K562 (cell line): ENCODE data around the gene RHOC. TPM values are rescaled to one million over a fixed set of nuclear protein-coding genes. Genes with fewer than 3 reads are reported as not detected.

Experiments
- ARID3B ChIP-seq: fragments of 250-450 bp; sonication (Bioruptor Pico); IDR thresholded peaks from 2 replicates; pipeline ENCODE4 v1.4.0; 2020; ENCODE audit warnings: borderline replicate concordance
- BRD9 ChIP-seq: fragments of 450-650 bp; IDR thresholded peaks from 2 replicates; pipeline ENCODE4 v1.6.1; 2018; ENCODE audit warnings: low read depth; ENCODE audit not compliant: partially characterized antibody
- CHD4 ChIP-seq: fragments of 200-600 bp; sonication (generic); IDR thresholded peaks from 3 replicates; pipeline ENCODE4 v1.6.1; 2012; ENCODE audit warnings: low read depth, mild to moderate bottlenecking, mixed read lengths, low read length, inconsistent platforms; ENCODE audit not compliant: insufficient read depth, insufficient replicate concordance, poor library complexity, severe bottlenecking
- EP300 ChIP-seq: IDR thresholded peaks from 2 replicates; pipeline ENCODE4 v1.6.1; 2012; ENCODE audit warnings: low read length, improper control_type of control experiment
- ERF ChIP-seq: fragments of 450-650 bp; formaldehyde crosslinking; IDR thresholded peaks from 2 replicates; pipeline ENCODE4 v1.4.0; 2020; ENCODE audit warnings: mild to moderate bottlenecking, mixed read lengths
- HBP1 ChIP-seq: fragments of 450-650 bp; formaldehyde crosslinking; IDR thresholded peaks from 2 replicates; pipeline ENCODE4 v1.4.0; 2022; ENCODE audit warnings: missing genetic modification characterization
- HCFC1 ChIP-seq: IDR thresholded peaks from 2 replicates; pipeline ENCODE4 v1.6.1; 2012; ENCODE audit warnings: low read depth, low read length, improper control_type of control experiment
- HMG20B ChIP-seq: fragments of 250-450 bp; sonication (Bioruptor Pico); IDR thresholded peaks from 2 replicates; pipeline ENCODE4 v1.5.0; 2021; ENCODE audit warnings: mild to moderate bottlenecking
- IRF9 ChIP-seq: fragments of 450-650 bp; IDR thresholded peaks from 2 replicates; pipeline ENCODE4 v1.6.1; 2016; ENCODE audit warnings: missing biosample characterization, missing genetic modification characterization
- MBD1 ChIP-seq: fragments of 250-450 bp; sonication (Bioruptor Pico); IDR thresholded peaks from 2 replicates; pipeline ENCODE4 v1.8.0; 2022; ENCODE audit warnings: inconsistent platforms
- MTA1 ChIP-seq: fragments of 450-650 bp; IDR thresholded peaks from 2 replicates; pipeline ENCODE4 v1.6.1; 2017; ENCODE audit warnings: borderline replicate concordance
- MTF1 ChIP-seq: fragments of 250-450 bp; sonication (Bioruptor Pico); IDR thresholded peaks from 2 replicates; pipeline ENCODE4 v1.9.0; 2021; ENCODE audit warnings: moderate library complexity, mild to moderate bottlenecking, inconsistent platforms, borderline replicate concordance
- PREB ChIP-seq: sonication (generic); formaldehyde crosslinking; IDR thresholded peaks from 2 replicates; pipeline ENCODE4 v1.8.1; 2023; ENCODE audit warnings: mild to moderate bottlenecking, missing genetic modification reagents
- ZBTB43 ChIP-seq: sonication (generic); formaldehyde crosslinking; IDR thresholded peaks from 2 replicates; pipeline ENCODE4 v1.8.0; 2023; ENCODE audit warnings: mild to moderate bottlenecking, missing genetic modification reagents
- ZFP91 ChIP-seq: sonication (generic); formaldehyde crosslinking; IDR thresholded peaks from 2 replicates; pipeline ENCODE4 v1.8.0; 2022; ENCODE audit warnings: mild to moderate bottlenecking, missing genetic modification reagents
- polyA plus RNA-seq, 8 experiments: library from polyadenylated mRNA; depleted of rRNA in 4 of 8; stranded (reverse) in 5 of 8; unstranded in 3 of 8; fragments of >200 nt; fragmentation: Nextera tagmentation in 2 of 8; fragmentation: Illumina TruSeq in 1 of 8; extraction: Ambion mirVana in 2 of 8; extraction: Trizol in 1 of 8; gene quantifications; 2 replicates each; pipeline versions ENCODE4 v1.2.1 to v1.2.3, GENCODE V29; 2011 to 2014; ENCODE audit warnings: inconsistent platforms in 1 of 8, missing spikeins in 1 of 8
- total RNA-seq, 7 experiments: library from RNA; depleted of rRNA in 6 of 7; stranded (reverse); fragments of >200 nt in 6 of 7; fragmentation: Illumina TruSeq in 2 of 7; extraction: Trizol in 2 of 7; gene quantifications; 2 replicates each; pipeline versions ENCODE4 v1.2.1 to v1.2.3, GENCODE V29; 2011 to 2021; ENCODE audit warnings: low replicate concordance in 1 of 7

Gene RHOC
- total and polyA plus RNA-seq, 9 of the 15 experiments (the other 6 are each of a cell fraction or from before 2014, with no cell fraction given) = 35.2 to 364 (median 204) TPM

- TF ChIP-seq ARID3B (CRISPR knock-in tag) = no peak
- TF ChIP-seq HBP1 = 0 out of 2 replicates have a peak, but pooled peaks have one; percentile 4
- TF ChIP-seq MTF1 = no peak
- TF ChIP-seq ERF (CRISPR knock-in tag) = peak; percentile 77; the same call in 1 of the 2 replicates
- TF ChIP-seq BRD9 = peak; percentile 94
- no peak for TF ChIP-seq CHD4
- TF ChIP-seq MTA1 = peak; percentile 84
- 0 out of 2 replicates have a peak, but pooled peaks have one; percentile 47 for TF ChIP-seq ZBTB43 (CRISPR knock-in tag)
- TF ChIP-seq MBD1 (CRISPR knock-in tag) = no peak
- TF ChIP-seq EP300 = peak; percentile 88
- no peak for TF ChIP-seq ZFP91 (CRISPR knock-in tag)
- TF ChIP-seq PREB (CRISPR knock-in tag) = no peak
- TF ChIP-seq IRF9 (tag) = no peak
- peak; percentile 31 for TF ChIP-seq HCFC1
- no peak for TF ChIP-seq HMG20B (CRISPR knock-in tag)
Measured at GRCh38 chr1:112700290-112701226, 6.4 kb downstream of the RHOC start (continued).
